CD14-positive monocyte (primary cell): ENCODE data around the gene BCAS1. TPM values are rescaled to one million over a fixed set of nuclear protein-coding genes. Genes with fewer than 3 reads are reported as not detected.

Source experiments
- DNase-seq, 3 donors: peaks; one replicate each; pipeline ENCODE4 v3.0.0-alpha.2; 2011 to 2022
- H2AFZ ChIP-seq: 2 replicates; pipeline ENCODE4 v1.6.0; 2012; ENCODE audit warnings: mild to moderate bottlenecking, low read depth, low read length, inconsistent platforms; ENCODE audit not compliant: insufficient read depth, poor library complexity, severe bottlenecking
- H3K27ac ChIP-seq, 2 donors: 1 replicate in 1 of 2; 2 replicates in 1 of 2; pipeline ENCODE4 v1.5.1; 2012 to 2013; ENCODE audit warnings: low read length in 2 of 2, control low read depth in 1 of 2, inconsistent platforms in 1 of 2, low read depth in 1 of 2, mild to moderate bottlenecking in 1 of 2
- H3K27me3 ChIP-seq, 2 donors: one replicate each; pipeline versions ENCODE4 v1.6.0 to v1.6.1; 2011 to 2013; ENCODE audit warnings: low read length in 2 of 2; ENCODE audit not compliant: control insufficient read depth in 2 of 2, insufficient read depth in 2 of 2
- H3K36me3 ChIP-seq, 2 donors: replicated peaks in 1 of 2; 1 replicate in 1 of 2; 2 replicates in 1 of 2; pipeline versions ENCODE4 v1.5.1 to v1.6.1; 2012 to 2013; ENCODE audit warnings: low read length in 2 of 2, control low read depth in 1 of 2, inconsistent platforms in 1 of 2, mild to moderate bottlenecking in 1 of 2; ENCODE audit not compliant: insufficient read depth in 2 of 2, control insufficient read depth in 1 of 2
- H3K4me1 ChIP-seq, 2 donors: 1 replicate in 1 of 2; 2 replicates in 1 of 2; pipeline versions ENCODE4 v1.5.1 to v1.6.1; 2012 to 2013; ENCODE audit warnings: low read length in 2 of 2, control low read depth in 1 of 2, inconsistent platforms in 1 of 2, mild to moderate bottlenecking in 1 of 2, moderate library complexity in 1 of 2; ENCODE audit not compliant: insufficient read depth in 2 of 2, control insufficient read depth in 1 of 2
- H3K4me2 ChIP-seq: replicated peaks from 2 replicates; pipeline ENCODE3; 2012; ENCODE audit warnings: low read length, moderate library complexity, mild to moderate bottlenecking; ENCODE audit not compliant: poor library complexity, severe bottlenecking; ENCODE audit errors: extremely low read depth
- H3K4me3 ChIP-seq, 3 experiments: fragments of 200-600 bp in 1 of 3; sonication (generic) in 1 of 3; replicated peaks in 1 of 3; 1 replicate in 2 of 3; 2 replicates in 1 of 3; pipeline ENCODE4 v1.5.1; 2011 to 2013; ENCODE audit warnings: low read length in 3 of 3, mild to moderate bottlenecking in 3 of 3, control low read depth in 2 of 3, low read depth in 2 of 3, inconsistent platforms in 1 of 3, moderate library complexity in 1 of 3
- H3K79me2 ChIP-seq: 2 replicates; pipeline ENCODE4 v1.6.0; 2012; ENCODE audit warnings: mild to moderate bottlenecking, control low read depth, inconsistent platforms, low read length, moderate library complexity; ENCODE audit not compliant: insufficient read depth
- H3K9ac ChIP-seq: 2 replicates; pipeline ENCODE4 v1.6.0; 2017; ENCODE audit warnings: low read length, mild to moderate bottlenecking; ENCODE audit not compliant: insufficient read depth, poor library complexity, severe bottlenecking
- H3K9me3 ChIP-seq, 2 donors: replicated peaks in 1 of 2; 1 replicate in 1 of 2; 2 replicates in 1 of 2; pipeline versions ENCODE4 v1.5.1 to v1.6.1; 2012 to 2013; ENCODE audit warnings: low read length in 2 of 2, control low read depth in 1 of 2; ENCODE audit not compliant: control insufficient read depth in 1 of 2, insufficient read depth in 1 of 2
- H4K20me1 ChIP-seq: 2 replicates; pipeline ENCODE4 v1.6.0; 2012; ENCODE audit warnings: mild to moderate bottlenecking, low read length, control low read depth, moderate library complexity; ENCODE audit not compliant: insufficient read depth
- H3K27ac Mint-ChIP-seq, 7 donors: one replicate each; pipeline ENCODE4 v1.8.0; 2020; ENCODE audit warnings: mild to moderate bottlenecking in 7 of 7, mixed read lengths in 7 of 7, moderate library complexity in 6 of 7, inconsistent platforms in 2 of 7
- H3K27me3 Mint-ChIP-seq, 3 donors: one replicate each; pipeline ENCODE4 v1.8.0; 2021 to 2022; ENCODE audit warnings: low read depth in 3 of 3, mild to moderate bottlenecking in 3 of 3, mixed read lengths in 3 of 3, moderate library complexity in 3 of 3, inconsistent platforms in 1 of 3
- H3K36me3 Mint-ChIP-seq, 2 donors: one replicate each; pipeline ENCODE4 v1.8.0; 2020; ENCODE audit warnings: mixed read lengths in 2 of 2, inconsistent platforms in 1 of 2, mild to moderate bottlenecking in 1 of 2
- H3K4me1 Mint-ChIP-seq: one replicate; pipeline ENCODE4 v1.8.0; 2020; ENCODE audit warnings: mild to moderate bottlenecking, mixed read lengths
- H3K4me3 Mint-ChIP-seq, 2 donors: one replicate each; pipeline ENCODE4 v1.8.0; 2020; ENCODE audit warnings: mild to moderate bottlenecking in 2 of 2, mixed read lengths in 2 of 2, moderate library complexity in 1 of 2
- H3K9me3 Mint-ChIP-seq, 7 donors: one replicate each; pipeline ENCODE4 v1.8.0; 2020 to 2022; ENCODE audit warnings: mixed read lengths in 7 of 7, mild to moderate bottlenecking in 6 of 7, moderate library complexity in 6 of 7, inconsistent platforms in 2 of 7
- CTCF ChIP-seq: fragments of 200-600 bp; IDR thresholded peaks from one replicate; pipeline ENCODE4 v1.8.0; 2022; ENCODE audit warnings: antibody characterized with exemption, mild to moderate bottlenecking
- WGBS: methylation state at CpG from one replicate; pipeline ENCODE4 v1.1.5; 2013; ENCODE audit warnings: missing lambda C conversion rate; ENCODE audit not compliant: insufficient coverage; 5-methylcytosine and 5-hydroxymethylcytosine counted together
- intact Hi-C, 2 donors: fragments of 100-400 bp; cut with micrococcal nuclease; formaldehyde crosslinking; loops; one replicate each; pipeline versions ENCODE4 v1.15.0 to v1.15.1; 2023
- polyA plus RNA-seq, 3 donors: library from polyadenylated mRNA; depleted of rRNA in 1 of 3; unstranded in 2 of 3; stranded (reverse) in 1 of 3; fragments of 300-500 nt in 2 of 3; fragments of >200 nt in 1 of 3; fragmentation: Illumina TruSeq in 2 of 3; gene quantifications; 1 replicate in 2 of 3; 2 replicates in 1 of 3; pipeline ENCODE4 v1.2.3, GENCODE V29; 2012 to 2021

BCAS1 gene
- polyA plus RNA-seq, 3 donors, result 0.01 to 0.02 TPM; not detected in 1

DNA sequence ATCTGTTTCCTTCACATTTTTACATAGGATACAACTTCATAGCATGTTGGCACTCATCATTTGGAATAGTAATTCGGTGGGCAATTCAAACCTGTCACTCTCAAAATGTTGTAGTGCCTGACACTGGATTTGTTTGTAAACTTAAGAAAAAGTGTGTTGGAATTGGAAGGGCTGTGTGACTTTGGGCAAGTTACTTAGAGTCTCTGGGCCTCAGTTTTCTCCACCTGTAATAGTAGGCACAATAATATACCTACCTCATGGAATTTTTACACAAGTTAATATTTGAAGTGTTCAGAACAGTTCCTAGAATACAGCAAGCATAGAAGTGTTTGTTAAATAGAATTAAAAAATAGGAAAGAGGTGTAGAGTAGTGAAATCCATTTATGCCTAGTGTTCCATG, 15.0 kb upstream of the BCAS1 start:
- no peaks in the 10 kb centered on the region for H3K9me3 Mint-ChIP-seq
- intact Hi-C loops, result no loop called here

GRCh38 chr20:54084727-54085388, 14.5 kb upstream of the BCAS1 start:
- Mint-ChIP-seq H3K27me3 (peaks cover 0 to 2% (median 1%) of the 10 kb centered on the region in 3 donors), H3K27ac (no peak overlapping the region), H3K36me3 (no peaks in the 10 kb centered on the region), H3K9me3 (no peaks in the 10 kb centered on the region), H3K4me1 (peaks cover 9% of the 10 kb centered on the region), H3K4me3 (no peak overlapping the region)
- no peaks in the 10 kb centered on the region for H3K27me3 ChIP-seq
- no peaks in the 10 kb centered on the region for H4K20me1 ChIP-seq
- H2AFZ ChIP-seq, result no peak overlapping the region
- no peak overlapping the region for H3K9ac ChIP-seq
- no peak overlapping the region for H3K4me3 ChIP-seq
- H3K27ac ChIP-seq, result no peak overlapping the region
- H3K4me2 ChIP-seq, result no peak overlapping the region
- no peaks in the 10 kb centered on the region for H3K9me3 ChIP-seq
- intact Hi-C loops, result no loop called here
- no peak for DNase-seq
- no peaks in the 10 kb centered on the region for H3K4me1 ChIP-seq
- no peak for TF ChIP-seq CTCF
- no peaks in the 10 kb centered on the region for H3K79me2 ChIP-seq
- WGBS, result 77% methylated on average over 5 of the region's 5 CpGs
- no peaks in the 10 kb centered on the region for H3K36me3 ChIP-seq

More for the DNA sequence above, 15.0 kb upstream of the BCAS1 start:
- Histone ChIP-seq H3K36me3 (no peaks in the 10 kb centered on the region), H3K27me3 (no peaks in the 10 kb centered on the region), H3K4me1 (no peaks in the 10 kb centered on the region), H4K20me1 (no peaks in the 10 kb centered on the region), H3K9me3 (no peaks in the 10 kb centered on the region), H3K27ac (no peak overlapping the region), H3K4me2 (no peak overlapping the region), H2AFZ (no peak overlapping the region), H3K79me2 (no peaks in the 10 kb centered on the region), H3K4me3 (no peak overlapping the region), H3K9ac (no peak overlapping the region)
- Mint-ChIP-seq H3K4me1 (peaks cover 11% of the 10 kb centered on the region), H3K36me3 (no peaks in the 10 kb centered on the region), H3K27me3 (peaks cover 0 to 2% (median 1%) of the 10 kb centered on the region in 3 donors), H3K4me3 (no peak overlapping the region), H3K27ac (no peak overlapping the region)
- no peak for TF ChIP-seq CTCF
- no CpG with 5 or more reads among the region's 1 CpG for WGBS
- no peak for DNase-seq
